Heart right ventricle (tissue), 16 donors: ENCODE results near the gene TDRD10. TPM values are rescaled to one million over a fixed set of nuclear protein-coding genes. Genes with fewer than 3 reads are reported as not detected.

Experiments used
- ATAC-seq, 8 donors: fragments of 200-7000 bp; cut with Tn5 transposase; one replicate each; pipeline ENCODE4 v1.9.1; 2020; ENCODE audit warnings: mild to moderate bottlenecking in 8 of 8, moderate library complexity in 8 of 8, moderate number of reproducible peaks in 1 of 8
- DNase-seq, 2 donors: peaks; one replicate each; pipeline ENCODE4 v3.0.0-alpha.2; 2020
- H3K27ac ChIP-seq, 10 donors: fragments of 200-600 bp; sonication (generic) in 2 of 10; one replicate each; pipeline versions ENCODE4 v1.5.0 to v1.8.0; 2020 to 2022; ENCODE audit warnings: mild to moderate bottlenecking in 3 of 10
- H3K27me3 ChIP-seq, 7 donors: fragments of 200-600 bp; one replicate each; pipeline ENCODE4 v1.8.0; 2021 to 2022; ENCODE audit warnings: mild to moderate bottlenecking in 2 of 7
- H3K36me3 ChIP-seq, 9 donors: fragments of 200-600 bp; sonication (generic) in 1 of 9; one replicate each; pipeline versions ENCODE4 v1.5.0 to v1.8.0; 2020 to 2022; ENCODE audit warnings: mild to moderate bottlenecking in 2 of 9
- H3K4me1 ChIP-seq, 9 donors: fragments of 200-600 bp; sonication (generic) in 1 of 9; one replicate each; pipeline versions ENCODE4 v1.5.0 to v1.8.0; 2020 to 2022; ENCODE audit warnings: mild to moderate bottlenecking in 4 of 9
- H3K4me3 ChIP-seq, 10 donors: fragments of 200-600 bp; sonication (generic) in 2 of 10; one replicate each; pipeline versions ENCODE4 v1.5.0 to v1.8.0; 2020 to 2022; ENCODE audit warnings: mild to moderate bottlenecking in 7 of 10, moderate library complexity in 2 of 10
- H3K9me3 ChIP-seq, 11 donors: fragments of 200-600 bp in 10 of 11; sonication (generic) in 2 of 11; one replicate each; pipeline versions ENCODE4 v1.5.0 to v1.8.0; 2013 to 2022; ENCODE audit warnings: mild to moderate bottlenecking in 2 of 11, control low read depth in 1 of 11, moderate library complexity in 1 of 11
- WGBS, 2 donors: extraction: QIAGEN DNeasy Blood & Tissue Kit; methylation state at CpG; one replicate each; pipeline ENCODE4 v1.1.7; 2013; ENCODE audit warnings: inconsistent platforms in 1 of 2; 5-methylcytosine and 5-hydroxymethylcytosine counted together
- intact Hi-C, 10 donors: fragments of 100-400 bp; cut with DNase I; formaldehyde crosslinking; loops; one replicate each; pipeline versions ENCODE4 v1.11.1 to v1.14.2; 2022
- polyA plus RNA-seq, 2 donors: library from polyadenylated mRNA; stranded (reverse); fragments of 200-250 nt; gene quantifications; one replicate each; pipeline ENCODE4 v1.2.3, GENCODE V29; 2013
- total RNA-seq, 10 donors: library from RNA; stranded (reverse); fragmentation: NEBNext Ultra II Directional in 3 of 10; extraction: Animal tissue kit (Norgen Biotek cat#: 25700) in 3 of 10; gene quantifications; one replicate each; pipeline versions ENCODE4 v1.2.1 to v1.2.4, GENCODE V29; 2021 to 2023
- TF ChIP-seq, protein P1 (sequence below), 9 donors: fragments of 200-600 bp; sonication (generic) in 2 of 9; IDR thresholded peaks; one replicate each; pipeline versions ENCODE4 v1.5.0 to v1.8.0; 2021 to 2022; ENCODE audit warnings: antibody characterized with exemption in 9 of 9, mild to moderate bottlenecking in 5 of 9, moderate library complexity in 1 of 9
- donor health status: Arrhythmogenic right ventricular cardiomyopathy.
- donor health status: ischemic (EF 13 %, LVEDD 7.1; RV severe dilation, severe dysfunction).
- donor health status: healthy with polysubstance abuse.
- donor health status: DM: no; HTN: yes; CAD: no.
- donor health status: DM: no; HTN: no; CAD: no.
- donor health status: ischemic (EF 25% LVEDD 6.9; RV normal size, moderate dysfunction).
- donor health status: ischemic (EF 25% LVEDD 5.7; RV mildly dilated, moderate dysfunction).
- donor health status: healthy.
- donor health status: DM: yes; HTN: yes; CAD: no.
- donor health status: Ischemic cardiomyopathy.
- donor health status: ischemic (EF 35%, LVEDD 5.7; RV mildly dilated, moderate dysfunction).
- donor health status: nonischemic (EF 11% LVEDD 7.7; RV severe dilation, severe dysfunction).
- donor health status: DM: yes; HTN: yes; CAD: no.
- donor health status: PGD.
- donor health status: ischemic (EF 29% LVEDD 5.4; RV normal size, mild dysfunction).
- donor health status: nonischemic (EF 23%, LVEDD 6.1; RV moderate dilation, normal function).

TDRD10 gene
- total and polyA plus RNA-seq, 12 donors = 1.1 to 13.3 (median 2.0) TPM

DNA sequence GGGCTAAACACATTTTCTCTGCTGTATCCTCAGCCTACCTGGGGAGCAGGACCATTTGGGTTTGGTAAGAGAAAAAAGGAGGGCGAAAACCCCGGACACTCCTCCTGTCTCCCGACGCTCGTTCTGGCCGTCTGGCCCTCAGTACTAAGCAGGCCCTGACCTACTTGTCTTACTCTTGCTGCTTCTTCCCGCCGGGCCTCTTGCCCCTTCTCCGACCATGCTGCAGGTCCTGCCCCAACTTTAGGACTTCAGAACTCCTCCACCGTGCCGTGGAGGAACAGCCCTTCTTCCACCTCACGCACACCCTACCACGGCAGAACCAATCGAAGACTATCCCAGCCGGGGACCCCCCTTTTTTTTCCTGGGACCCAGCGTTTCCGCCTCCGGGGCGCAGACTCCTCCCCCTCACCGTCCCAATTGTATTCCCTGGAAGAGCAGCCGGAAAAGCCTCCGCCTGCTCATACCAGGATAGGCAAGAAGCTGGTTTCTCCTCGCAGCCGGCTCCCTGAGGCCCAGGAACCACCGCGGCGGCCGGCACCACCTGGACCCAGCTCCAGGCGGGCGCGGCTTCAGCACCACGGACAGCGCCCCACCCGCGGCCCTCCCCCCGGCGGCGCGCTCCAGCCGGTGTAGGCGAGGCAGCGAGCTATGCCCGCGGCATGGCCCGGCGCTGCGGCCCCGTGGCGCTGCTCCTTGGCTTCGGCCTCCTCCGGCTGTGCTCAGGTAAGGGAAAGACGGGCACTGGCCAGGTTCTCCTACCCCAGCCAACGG is 65.6 kb downstream of the TDRD10 start, which contains the start of gene CHRNB2:
Gene CHRNB2 (plus strand): TSS at position 393 of the 771 bp plus-strand sequence. CDS start 267 bp downstream, at position 660.
- peaks cover 3 to 14% (median 9%) of the 10 kb centered on the region in 9 donors for H3K4me1 ChIP-seq
- peak within 1 kb of the TSS in 5 of 10 donors; percentile 13 to 34 (median 24) for H3K4me3 ChIP-seq
- 2 to 4% methylated on average over 53 of the region's 53 CpGs for WGBS, 2 donors
- peak; percentile 56 to 73 for DNase-seq
- TF ChIP-seq, protein P1, sequence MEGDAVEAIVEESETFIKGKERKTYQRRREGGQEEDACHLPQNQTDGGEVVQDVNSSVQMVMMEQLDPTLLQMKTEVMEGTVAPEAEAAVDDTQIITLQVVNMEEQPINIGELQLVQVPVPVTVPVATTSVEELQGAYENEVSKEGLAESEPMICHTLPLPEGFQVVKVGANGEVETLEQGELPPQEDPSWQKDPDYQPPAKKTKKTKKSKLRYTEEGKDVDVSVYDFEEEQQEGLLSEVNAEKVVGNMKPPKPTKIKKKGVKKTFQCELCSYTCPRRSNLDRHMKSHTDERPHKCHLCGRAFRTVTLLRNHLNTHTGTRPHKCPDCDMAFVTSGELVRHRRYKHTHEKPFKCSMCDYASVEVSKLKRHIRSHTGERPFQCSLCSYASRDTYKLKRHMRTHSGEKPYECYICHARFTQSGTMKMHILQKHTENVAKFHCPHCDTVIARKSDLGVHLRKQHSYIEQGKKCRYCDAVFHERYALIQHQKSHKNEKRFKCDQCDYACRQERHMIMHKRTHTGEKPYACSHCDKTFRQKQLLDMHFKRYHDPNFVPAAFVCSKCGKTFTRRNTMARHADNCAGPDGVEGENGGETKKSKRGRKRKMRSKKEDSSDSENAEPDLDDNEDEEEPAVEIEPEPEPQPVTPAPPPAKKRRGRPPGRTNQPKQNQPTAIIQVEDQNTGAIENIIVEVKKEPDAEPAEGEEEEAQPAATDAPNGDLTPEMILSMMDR (IDR thresholded peaks at IDR 0.05) = no peak
- peak; percentile 92 to 98 (median 94) for ATAC-seq
- no peaks in the 10 kb centered on the region for H3K9me3 ChIP-seq
- intact Hi-C loops = loop anchor here in 8 of 10 donors (5.0 to 10.0 kb wide), 7 partner anchors 35 to 367 kb away; partner anchors contain the start of genes ADAR (in 1 of the 8) and PMVK (in 1 of the 8)
- no peak within 1 kb of the TSS for H3K27ac ChIP-seq
- H3K27me3 ChIP-seq = peaks cover 0 to 29% (median 11%) of the 10 kb centered on the region in 7 donors
- no peaks in the 10 kb centered on the region for H3K36me3 ChIP-seq

DNA sequence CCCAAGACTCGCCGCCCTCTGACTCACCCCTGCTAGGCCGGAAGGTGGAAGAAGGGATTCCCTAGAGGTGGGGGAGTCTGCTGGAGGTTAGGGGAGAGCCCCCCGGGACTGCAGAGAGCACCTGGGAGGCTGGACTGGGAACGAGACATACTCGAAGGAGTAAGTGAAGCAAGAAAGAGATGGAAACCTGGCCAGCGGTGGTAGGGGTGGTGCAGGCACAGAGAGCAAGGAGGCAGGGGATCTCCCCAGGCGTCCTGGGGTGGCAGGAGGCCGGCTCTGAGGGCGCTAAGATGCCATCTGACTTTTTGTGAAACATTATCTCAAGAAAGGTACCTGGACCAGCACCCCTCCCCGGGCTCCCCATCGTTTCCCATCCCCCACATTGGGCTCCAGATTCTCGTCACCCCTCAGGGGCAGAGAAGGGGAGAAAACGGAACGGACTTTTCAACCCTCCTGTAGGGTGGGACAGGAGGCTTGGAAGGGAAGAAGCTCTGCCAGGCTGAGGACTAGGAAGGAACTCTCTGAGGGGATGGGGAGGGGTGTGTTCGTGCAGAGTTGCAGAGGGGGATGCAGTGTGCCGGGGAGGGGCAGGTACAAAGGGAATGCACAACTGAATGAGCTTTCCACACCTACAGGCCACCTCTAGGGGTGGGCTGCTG is 66.3 kb downstream of the TDRD10 start:
- no peaks in the 10 kb centered on the region for H3K9me3 ChIP-seq
- ATAC-seq (peak in 2 of 8 donors; percentile 9 to 23), DNase-seq (no peak)
- H3K27me3 ChIP-seq = peaks cover 0 to 29% (median 11%) of the 10 kb centered on the region in 7 donors
- no peaks in the 10 kb centered on the region for H3K36me3 ChIP-seq
- no peak overlapping the region for H3K27ac ChIP-seq
- H3K4me1 ChIP-seq = peaks cover 3 to 14% (median 9%) of the 10 kb centered on the region in 9 donors
- TF ChIP-seq, protein P1 (IDR thresholded peaks at IDR 0.05) = no peak
- H3K4me3 ChIP-seq = peak overlapping the region in 5 of 10 donors; percentile 13 to 34 (median 24)
- WGBS, 2 donors = 33 to 40% methylated on average over 17 of the region's 17 CpGs
- intact Hi-C loops = loop anchor here in 8 of 10 donors (5.0 to 10.0 kb wide), 7 partner anchors 34 to 367 kb away; partner anchors contain the start of genes ADAR (in 1 of the 8) and PMVK (in 1 of the 8)

DNA sequence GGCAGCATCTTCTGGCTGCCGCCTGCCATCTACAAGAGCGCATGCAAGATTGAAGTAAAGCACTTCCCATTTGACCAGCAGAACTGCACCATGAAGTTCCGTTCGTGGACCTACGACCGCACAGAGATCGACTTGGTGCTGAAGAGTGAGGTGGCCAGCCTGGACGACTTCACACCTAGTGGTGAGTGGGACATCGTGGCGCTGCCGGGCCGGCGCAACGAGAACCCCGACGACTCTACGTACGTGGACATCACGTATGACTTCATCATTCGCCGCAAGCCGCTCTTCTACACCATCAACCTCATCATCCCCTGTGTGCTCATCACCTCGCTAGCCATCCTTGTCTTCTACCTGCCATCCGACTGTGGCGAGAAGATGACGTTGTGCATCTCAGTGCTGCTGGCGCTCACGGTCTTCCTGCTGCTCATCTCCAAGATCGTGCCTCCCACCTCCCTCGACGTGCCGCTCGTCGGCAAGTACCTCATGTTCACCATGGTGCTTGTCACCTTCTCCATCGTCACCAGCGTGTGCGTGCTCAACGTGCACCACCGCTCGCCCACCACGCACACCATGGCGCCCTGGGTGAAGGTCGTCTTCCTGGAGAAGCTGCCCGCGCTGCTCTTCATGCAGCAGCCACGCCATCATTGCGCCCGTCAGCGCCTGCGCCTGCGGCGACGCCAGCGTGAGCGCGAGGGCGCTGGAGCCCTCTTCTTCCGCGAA is 69.4 kb downstream of the TDRD10 start:
- TF ChIP-seq, protein P1 (IDR thresholded peaks at IDR 0.05) = no peak
- H3K27me3 ChIP-seq = peaks cover 0 to 26% (median 11%) of the 10 kb centered on the region in 7 donors
- WGBS, 2 donors = 95 to 96% methylated on average over 59 of the region's 59 CpGs
- ATAC-seq (no peak), DNase-seq (no peak)
- no peaks in the 10 kb centered on the region for H3K9me3 ChIP-seq
- H3K4me3 ChIP-seq = no peak overlapping the region
- no peaks in the 10 kb centered on the region for H3K36me3 ChIP-seq
- intact Hi-C loops = no loop called here
- H3K27ac ChIP-seq = no peak overlapping the region
- peaks cover 3 to 17% (median 9%) of the 10 kb centered on the region in 9 donors for H3K4me1 ChIP-seq

DNA sequence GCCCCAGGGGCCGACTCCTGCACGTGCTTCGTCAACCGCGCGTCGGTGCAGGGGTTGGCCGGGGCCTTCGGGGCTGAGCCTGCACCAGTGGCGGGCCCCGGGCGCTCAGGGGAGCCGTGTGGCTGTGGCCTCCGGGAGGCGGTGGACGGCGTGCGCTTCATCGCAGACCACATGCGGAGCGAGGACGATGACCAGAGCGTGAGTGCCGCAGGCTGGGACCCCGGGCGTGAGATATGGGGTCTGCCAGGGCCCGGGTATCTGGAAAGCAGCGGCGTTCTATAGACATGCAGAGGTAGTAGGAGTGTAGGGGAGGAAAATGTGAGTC is 69.9 kb downstream of the TDRD10 start:
- no peaks in the 10 kb centered on the region for H3K9me3 ChIP-seq
- peaks cover 0 to 21% (median 11%) of the 10 kb centered on the region in 7 donors for H3K27me3 ChIP-seq
- ATAC-seq (no peak), DNase-seq (no peak)
- intact Hi-C loops = no loop called here
- H3K36me3 ChIP-seq = no peaks in the 10 kb centered on the region
- WGBS, 2 donors = 92 to 93% methylated on average over 25 to 29 of the region's 29 CpGs
- TF ChIP-seq, protein P1 (IDR thresholded peaks at IDR 0.05) = no peak
- H3K4me3 ChIP-seq = no peak overlapping the region
- H3K27ac ChIP-seq = no peak overlapping the region
- peaks cover 3 to 21% (median 9%) of the 10 kb centered on the region in 9 donors for H3K4me1 ChIP-seq
